ENCODE results near the gene KSR2. TPM values are rescaled to one million over a fixed set of nuclear protein-coding genes. Genes with fewer than 3 reads are reported as not detected.

KSR2 gene
- total and polyA plus RNA-seq, 10 of the 15 experiments (the other 5 are each of a cell fraction or from before 2014, with no cell fraction given): under 0.01 to 1.5 (median 0.01) TPM; not detected in 3

DNA sequence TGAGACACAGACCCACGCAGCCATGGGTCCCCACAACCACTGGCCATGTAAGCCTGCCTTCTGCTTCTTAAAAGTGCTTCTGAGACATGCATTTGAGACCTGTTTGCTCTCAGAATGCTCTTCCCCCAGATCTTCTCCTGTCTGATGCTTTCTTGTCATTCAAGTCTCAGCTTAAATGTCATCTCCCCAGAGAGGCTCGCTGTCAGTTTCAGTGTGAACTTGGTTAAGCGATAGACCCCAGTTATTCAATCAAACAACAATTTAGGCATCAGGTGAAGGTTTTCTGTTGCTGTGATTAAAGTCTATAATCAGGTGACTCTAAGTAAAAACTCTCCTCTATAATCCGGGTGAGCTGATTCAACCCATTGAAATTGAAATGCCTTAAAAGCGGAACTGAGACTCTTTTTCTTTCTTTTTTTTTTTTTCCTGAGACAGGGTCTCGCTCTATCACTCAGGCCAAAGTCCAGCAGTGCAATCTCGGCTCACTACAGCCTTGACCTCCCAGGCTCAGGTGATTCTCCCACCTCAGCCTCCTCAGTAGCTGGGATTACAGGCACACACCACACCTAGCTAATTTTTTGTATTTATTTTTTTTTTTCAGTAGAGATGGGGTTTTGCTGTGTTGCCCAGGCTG lies 123.4 kb downstream of the KSR2 start:
- POLR2A ChIA-PET: interaction anchor here (0.7 kb wide), 2 partner anchors 122 to 1883 kb away, joined by 3 to 4 read pairs; no protein-coding TSS in a partner anchor
- ATAC-seq (peak; percentile 91), FAIRE-seq (no peak), DNase-seq (ENCODE audit: low read depth, low spot score) (no peak)
- RAD21 ChIA-PET (ENCODE audit: unreplicated experiment): interaction anchor here (1.4 kb wide), 1 partner anchor 11 kb away, joined by 5 read pairs; no protein-coding TSS in a partner anchor
- H2AFZ ChIP-seq (ENCODE audit: control insufficient read depth, low read depth, low read length): no peak overlapping the region
- CTCF ChIA-PET: interaction anchor here (0.6 to 4.2 kb wide), 6 partner anchors 8 to 479 kb away, joined by 3 to 16 read pairs (median 4); no protein-coding TSS in a partner anchor
- 23% methylated on average over 6 of the region's 7 CpGs for WGBS (ENCODE audit: insufficient coverage, insufficient replicate concordance, low lambda C conversion rate, missing lambda C conversion rate)
- H4K20me1 ChIP-seq (ENCODE audit: control insufficient read depth, insufficient read depth): no peaks in the 10 kb centered on the region
- no peaks in the 10 kb centered on the region for H3K79me2 ChIP-seq (ENCODE audit: control insufficient read depth, insufficient read depth, low read length)
- H3K9ac ChIP-seq (ENCODE audit: control insufficient read depth, insufficient read depth, low read length): no peak overlapping the region
- H3K9me3 ChIP-seq (replicated peaks; ENCODE audit: control insufficient read depth, insufficient read depth, low read length): peaks cover 3% of the 10 kb centered on the region
- in situ Hi-C loops (cut with MboI): loop anchor here (5.0 kb wide), 1 partner anchor 633 kb away; no protein-coding TSS in a partner anchor
- BruUV-seq (replicated peaks): no TSS peak
- intact Hi-C loops (cut with micrococcal nuclease; ENCODE audit: unreplicated experiment): no loop called here
- no peak overlapping the region for H3K4me2 ChIP-seq (ENCODE audit: control insufficient read depth, insufficient read depth)
- SMC1A ChIA-PET (ENCODE audit: uncharacterized antibody, unreplicated experiment): interaction anchor here (1.0 kb wide), 1 partner anchor 479 kb away, joined by 4 read pairs; no protein-coding TSS in a partner anchor
- no peak overlapping the region for H3K4me3 ChIP-seq
- H3K4me1 ChIP-seq (ENCODE audit: control insufficient read depth, insufficient read depth, low read length): peaks cover 7% of the 10 kb centered on the region; the same call in 1 of the 2 replicates
- H3K27me3 ChIP-seq (replicated peaks in 1 of 2; ENCODE audit: control insufficient read depth in 2 of 2, insufficient read depth in 2 of 2, low read length in 1 of 2): no peaks in the 10 kb centered on the region
- H3K36me3 ChIP-seq (ENCODE audit: control insufficient read depth in 2 of 2, insufficient read depth in 2 of 2, low read length in 1 of 2): no peaks in the 10 kb centered on the region
- no peak overlapping the region for H3K27ac ChIP-seq (ENCODE audit: control insufficient read depth, insufficient read depth)
- no peak for TF ChIP-seq POLR2A (IDR thresholded peaks at IDR 0.05; ENCODE audit: low read depth, low read length)
- TF ChIP-seq RBBP5 (conservative IDR thresholded peaks at IDR 0.05): no peak
- 0 out of 2 replicates have a peak, but pooled peaks have one; percentile 16 for TF ChIP-seq IKZF1 (conservative IDR thresholded peaks at IDR 0.05)
- TF ChIP-seq, protein P1, sequence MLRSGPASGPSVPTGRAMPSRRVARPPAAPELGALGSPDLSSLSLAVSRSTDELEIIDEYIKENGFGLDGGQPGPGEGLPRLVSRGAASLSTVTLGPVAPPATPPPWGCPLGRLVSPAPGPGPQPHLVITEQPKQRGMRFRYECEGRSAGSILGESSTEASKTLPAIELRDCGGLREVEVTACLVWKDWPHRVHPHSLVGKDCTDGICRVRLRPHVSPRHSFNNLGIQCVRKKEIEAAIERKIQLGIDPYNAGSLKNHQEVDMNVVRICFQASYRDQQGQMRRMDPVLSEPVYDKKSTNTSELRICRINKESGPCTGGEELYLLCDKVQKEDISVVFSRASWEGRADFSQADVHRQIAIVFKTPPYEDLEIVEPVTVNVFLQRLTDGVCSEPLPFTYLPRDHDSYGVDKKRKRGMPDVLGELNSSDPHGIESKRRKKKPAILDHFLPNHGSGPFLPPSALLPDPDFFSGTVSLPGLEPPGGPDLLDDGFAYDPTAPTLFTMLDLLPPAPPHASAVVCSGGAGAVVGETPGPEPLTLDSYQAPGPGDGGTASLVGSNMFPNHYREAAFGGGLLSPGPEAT (IDR thresholded peaks at IDR 0.05; ENCODE audit: low read depth): peak; percentile 44; the same call in 1 of the 2 replicates
- peak; percentile 51; the same call in 1 of the 2 replicates for TF ChIP-seq MTA2 (IDR thresholded peaks at IDR 0.05; ENCODE audit: low read depth)
- TF ChIP-seq RAD51 (IDR thresholded peaks at IDR 0.05): peak; percentile 76
- TF ChIP-seq PAX5 (IDR thresholded peaks at IDR 0.05; ENCODE audit: borderline replicate concordance, low read depth, low read length): no peak
- peak; percentile 54 to 56; a peak in 2 of 4 replicates for TF ChIP-seq IKZF2 (IDR thresholded peaks at IDR 0.05)
- TF ChIP-seq, protein P2, sequence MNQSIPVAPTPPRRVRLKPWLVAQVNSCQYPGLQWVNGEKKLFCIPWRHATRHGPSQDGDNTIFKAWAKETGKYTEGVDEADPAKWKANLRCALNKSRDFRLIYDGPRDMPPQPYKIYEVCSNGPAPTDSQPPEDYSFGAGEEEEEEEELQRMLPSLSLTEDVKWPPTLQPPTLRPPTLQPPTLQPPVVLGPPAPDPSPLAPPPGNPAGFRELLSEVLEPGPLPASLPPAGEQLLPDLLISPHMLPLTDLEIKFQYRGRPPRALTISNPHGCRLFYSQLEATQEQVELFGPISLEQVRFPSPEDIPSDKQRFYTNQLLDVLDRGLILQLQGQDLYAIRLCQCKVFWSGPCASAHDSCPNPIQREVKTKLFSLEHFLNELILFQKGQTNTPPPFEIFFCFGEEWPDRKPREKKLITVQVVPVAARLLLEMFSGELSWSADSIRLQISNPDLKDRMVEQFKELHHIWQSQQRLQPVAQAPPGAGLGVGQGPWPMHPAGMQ (IDR thresholded peaks at IDR 0.05; ENCODE audit: borderline replicate concordance): no peak
- TF ChIP-seq STAT3 (IDR thresholded peaks at IDR 0.05; ENCODE audit: low read depth, low read length): no peak
- no peak for TF ChIP-seq MYB (IDR thresholded peaks at IDR 0.05; ENCODE audit: borderline replicate concordance, low read depth, low read length)
- TF ChIP-seq GATAD2B (conservative IDR thresholded peaks at IDR 0.05; ENCODE audit: low read depth): no peak
- TF ChIP-seq, protein P3, sequence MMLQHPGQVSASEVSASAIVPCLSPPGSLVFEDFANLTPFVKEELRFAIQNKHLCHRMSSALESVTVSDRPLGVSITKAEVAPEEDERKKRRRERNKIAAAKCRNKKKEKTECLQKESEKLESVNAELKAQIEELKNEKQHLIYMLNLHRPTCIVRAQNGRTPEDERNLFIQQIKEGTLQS (IDR thresholded peaks at IDR 0.05; ENCODE audit: borderline replicate concordance, extremely low read depth, low read depth, low read length): no peak
- TF ChIP-seq BHLHE40 (IDR thresholded peaks at IDR 0.05; ENCODE audit: borderline replicate concordance in 1 of 2, low read depth in 2 of 2, low read length in 1 of 2): peak in 1 of 2 experiments; percentile 45; a peak in 1 of 4 replicates
- no peak for TF ChIP-seq SKIL (IDR thresholded peaks at IDR 0.05; ENCODE audit: low read depth, poor library complexity, severe bottlenecking)
- TF ChIP-seq IRF4 (IDR thresholded peaks at IDR 0.05; ENCODE audit: low read depth, low read length): peak; percentile 63; the same call in 1 of the 2 replicates
- peak; percentile 56; the same call in 1 of the 2 replicates for TF ChIP-seq NR2F1 (conservative IDR thresholded peaks at IDR 0.05)
- peak; percentile 94 for TF ChIP-seq ZNF384 (IDR thresholded peaks at IDR 0.05; ENCODE audit: borderline replicate concordance, low read depth, low read length)
- peak; percentile 77 for TF ChIP-seq NBN (IDR thresholded peaks at IDR 0.05)

All from GM12878 (cell line).